ENCODE results near the gene FAAP20.
A peak's percentile ranks its signal among the peaks of the same experiment; 100 is the strongest.

FAAP20 gene

DNA sequence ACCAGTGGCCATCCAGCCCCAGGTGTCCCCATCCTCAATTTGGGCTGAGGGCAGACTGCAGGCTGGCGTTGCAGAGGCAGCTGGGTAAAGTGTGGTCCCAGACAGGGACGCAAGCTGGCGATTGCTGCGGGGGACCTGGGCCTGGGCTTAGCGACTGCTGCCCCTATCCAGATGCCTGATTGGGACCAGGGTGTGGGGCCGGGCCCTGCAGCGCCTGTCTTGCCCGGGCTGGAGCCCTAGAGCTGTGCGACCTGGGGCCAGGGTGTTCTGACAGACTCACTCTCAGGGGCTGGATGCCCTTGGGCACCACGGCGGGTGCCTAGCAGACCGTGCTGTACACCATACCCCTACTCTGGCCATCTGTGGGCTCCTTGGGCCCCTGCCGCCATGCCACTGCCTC lies 16.2 kb upstream of the FAAP20 start:
- H3K4me1 ChIP-seq (ENCODE audit: control insufficient read depth in 1 of 2, insufficient read depth in 2 of 2, low read length in 2 of 2), result peaks cover 23 to 37% of the 10 kb centered on the region in 2 donors

DNA sequence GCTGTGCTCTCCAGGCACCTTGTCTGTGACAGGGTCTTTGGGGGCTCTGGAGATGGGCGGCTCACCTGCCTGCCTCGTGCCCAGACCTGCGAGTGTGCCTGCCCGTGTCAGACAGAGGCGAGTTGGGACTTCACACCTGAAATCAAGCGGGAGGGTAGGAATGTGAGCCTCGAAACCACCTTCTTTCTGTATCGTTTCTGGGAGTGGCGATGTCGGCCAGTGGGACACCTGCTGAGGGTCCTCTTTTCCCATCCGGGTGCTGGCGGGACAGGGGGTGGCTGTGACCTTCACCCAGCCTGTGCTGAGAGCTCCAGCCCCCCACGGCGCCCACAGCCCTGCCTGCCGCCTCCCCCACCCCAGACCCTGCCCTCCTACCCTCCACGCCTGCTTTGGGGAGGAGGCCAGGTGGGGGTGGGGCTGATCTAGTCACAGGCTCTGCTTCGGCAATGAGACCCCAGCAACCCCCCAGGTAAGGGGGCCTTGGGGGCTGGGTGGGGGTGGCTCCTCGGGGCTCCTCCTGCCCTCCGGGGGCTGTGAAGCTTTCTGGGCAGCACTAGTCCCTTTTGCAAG lies 15.6 kb upstream of the FAAP20 start:
- H3K27me3 ChIP-seq (ENCODE audit: control insufficient read depth in 1 of 2, insufficient read depth in 2 of 2, low read length in 2 of 2), result no peaks in the 10 kb centered on the region
- H3K9me3 ChIP-seq (ENCODE audit: control insufficient read depth in 1 of 2, low read length in 2 of 2), result no peaks in the 10 kb centered on the region
- H3K4me1 ChIP-seq (ENCODE audit: control insufficient read depth in 1 of 2, insufficient read depth in 2 of 2, low read length in 2 of 2), result peaks cover 25 to 43% of the 10 kb centered on the region in 2 donors
- H3K4me3 ChIP-seq (ENCODE audit: low read depth in 1 of 2, low read length in 2 of 2), result no peak overlapping the region
- no peak overlapping the region for H3K9ac ChIP-seq (ENCODE audit: low read depth in 1 of 2, low read length in 2 of 2)
- H3K36me3 ChIP-seq (ENCODE audit: control insufficient read depth in 1 of 2, insufficient read depth in 2 of 2, low read length in 2 of 2), result no peaks in the 10 kb centered on the region
- no peak overlapping the region for H3K27ac ChIP-seq (ENCODE audit: low read depth, low read length)

More for the DNA sequence above, 16.2 kb upstream of the FAAP20 start:
- Histone ChIP-seq H3K4me3 (ENCODE audit: low read depth in 1 of 2, low read length in 2 of 2) (no peak overlapping the region), H3K36me3 (ENCODE audit: control insufficient read depth in 1 of 2, insufficient read depth in 2 of 2, low read length in 2 of 2) (no peaks in the 10 kb centered on the region), H3K27me3 (ENCODE audit: control insufficient read depth in 1 of 2, insufficient read depth in 2 of 2, low read length in 2 of 2) (no peaks in the 10 kb centered on the region), H3K9me3 (ENCODE audit: control insufficient read depth in 1 of 2, low read length in 2 of 2) (no peaks in the 10 kb centered on the region), H3K27ac (ENCODE audit: low read depth, low read length) (no peak overlapping the region), H3K9ac (ENCODE audit: low read depth in 1 of 2, low read length in 2 of 2) (no peak overlapping the region)

DNA sequence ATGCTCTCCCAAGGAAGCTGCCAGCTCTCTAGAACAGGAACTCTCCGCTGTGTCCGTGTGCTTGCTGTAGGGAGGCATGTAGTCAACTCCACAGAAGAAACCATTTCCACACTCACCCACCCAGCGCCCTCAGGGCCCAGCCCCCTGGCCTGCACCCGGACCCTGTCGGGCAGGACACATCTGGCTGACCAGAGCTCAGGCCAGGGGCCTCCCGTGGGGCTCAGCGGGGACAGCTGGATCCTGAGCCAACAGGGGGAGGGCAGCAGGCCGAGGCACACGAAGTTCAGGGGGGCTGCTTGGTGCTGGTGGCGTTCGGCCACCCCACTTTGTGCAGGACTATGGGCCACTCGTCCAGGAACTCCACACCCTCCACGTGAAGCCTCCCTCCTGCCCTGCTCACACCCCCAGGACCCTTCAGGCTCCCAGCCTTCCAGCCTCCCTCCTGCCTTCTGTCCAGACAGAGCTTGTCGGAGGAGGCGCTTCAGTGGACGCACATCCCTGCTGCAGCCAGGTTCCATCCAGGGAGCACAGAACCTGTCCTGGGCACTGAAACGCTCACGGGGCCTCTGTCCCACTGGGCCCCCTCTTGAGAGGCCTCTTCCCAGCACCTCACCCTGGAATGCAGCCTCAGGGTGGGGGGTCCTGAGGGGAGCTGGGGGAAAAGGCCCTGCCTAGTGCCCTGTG lies 15.0 kb upstream of the FAAP20 start:
- no peak overlapping the region for H3K9ac ChIP-seq (ENCODE audit: low read depth in 1 of 2, low read length in 2 of 2)
- no peak overlapping the region for H3K27ac ChIP-seq (ENCODE audit: low read depth, low read length)
- H3K9me3 ChIP-seq (ENCODE audit: control insufficient read depth in 1 of 2, low read length in 2 of 2), result no peaks in the 10 kb centered on the region
- peaks cover 25 to 43% of the 10 kb centered on the region in 2 donors for H3K4me1 ChIP-seq (ENCODE audit: control insufficient read depth in 1 of 2, insufficient read depth in 2 of 2, low read length in 2 of 2)
- no peaks in the 10 kb centered on the region for H3K27me3 ChIP-seq (ENCODE audit: control insufficient read depth in 1 of 2, insufficient read depth in 2 of 2, low read length in 2 of 2)
- H3K4me3 ChIP-seq (ENCODE audit: low read depth in 1 of 2, low read length in 2 of 2), result no peak overlapping the region
- no peaks in the 10 kb centered on the region for H3K36me3 ChIP-seq (ENCODE audit: control insufficient read depth in 1 of 2, insufficient read depth in 2 of 2, low read length in 2 of 2)

DNA sequence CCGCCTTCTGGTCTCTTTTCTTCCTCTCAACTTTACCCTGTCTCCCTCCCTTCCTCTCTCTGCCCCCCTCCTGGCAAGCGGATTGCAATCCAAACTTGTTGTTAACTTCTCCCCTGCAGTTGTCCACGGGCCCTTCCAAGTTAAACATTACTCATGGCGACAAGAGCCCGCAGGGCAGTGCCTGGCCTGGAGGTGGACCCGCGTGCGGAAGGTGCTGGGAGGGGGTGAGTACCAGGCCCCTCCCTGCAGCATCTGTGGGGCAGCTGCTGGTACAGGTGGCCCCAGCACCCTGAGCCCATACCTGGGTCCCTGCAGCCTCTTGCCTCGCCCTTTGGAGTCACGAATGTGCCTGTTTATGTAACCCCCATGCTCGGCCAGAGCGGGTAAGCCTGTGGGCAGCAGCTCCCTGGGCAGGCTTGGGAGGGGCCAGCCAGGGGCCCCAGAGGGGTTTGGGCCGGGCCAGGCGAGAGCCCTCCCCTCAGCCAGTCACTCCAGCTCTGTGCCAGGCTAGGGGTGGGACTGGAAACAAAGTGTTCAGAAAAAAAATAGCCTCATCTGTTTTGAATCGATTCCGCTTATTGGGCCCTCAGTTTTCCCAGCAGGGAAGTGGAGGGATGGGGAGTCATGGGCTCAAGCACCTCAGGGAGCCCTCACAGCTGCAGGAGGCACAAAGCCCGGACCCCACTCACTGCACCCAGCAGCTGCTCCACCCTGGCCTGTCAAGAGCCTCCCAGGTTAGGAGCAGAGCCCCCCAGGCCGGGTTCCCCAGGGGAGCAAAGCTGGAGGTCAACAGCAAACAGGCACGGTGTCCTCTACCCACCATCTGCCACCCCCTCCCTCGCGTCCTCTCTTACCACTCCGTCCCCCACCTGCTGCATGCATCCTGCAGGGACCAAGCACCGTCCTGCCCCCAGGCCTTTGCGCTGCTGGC lies 14.0 kb upstream of the FAAP20 start:
- peaks cover 21 to 49% of the 10 kb centered on the region in 2 donors for H3K4me1 ChIP-seq (ENCODE audit: control insufficient read depth in 1 of 2, insufficient read depth in 2 of 2, low read length in 2 of 2)
- H3K9me3 ChIP-seq (ENCODE audit: control insufficient read depth in 1 of 2, low read length in 2 of 2), result no peaks in the 10 kb centered on the region
- H3K27me3 ChIP-seq (ENCODE audit: control insufficient read depth in 1 of 2, insufficient read depth in 2 of 2, low read length in 2 of 2), result no peaks in the 10 kb centered on the region
- H3K36me3 ChIP-seq (ENCODE audit: control insufficient read depth in 1 of 2, insufficient read depth in 2 of 2, low read length in 2 of 2), result no peaks in the 10 kb centered on the region
- no peak overlapping the region for H3K4me3 ChIP-seq (ENCODE audit: low read depth in 1 of 2, low read length in 2 of 2)
- H3K9ac ChIP-seq (ENCODE audit: low read depth in 1 of 2, low read length in 2 of 2), result no peak overlapping the region
- peak overlapping the region; percentile 87 for H3K27ac ChIP-seq (ENCODE audit: low read depth, low read length)

DNA sequence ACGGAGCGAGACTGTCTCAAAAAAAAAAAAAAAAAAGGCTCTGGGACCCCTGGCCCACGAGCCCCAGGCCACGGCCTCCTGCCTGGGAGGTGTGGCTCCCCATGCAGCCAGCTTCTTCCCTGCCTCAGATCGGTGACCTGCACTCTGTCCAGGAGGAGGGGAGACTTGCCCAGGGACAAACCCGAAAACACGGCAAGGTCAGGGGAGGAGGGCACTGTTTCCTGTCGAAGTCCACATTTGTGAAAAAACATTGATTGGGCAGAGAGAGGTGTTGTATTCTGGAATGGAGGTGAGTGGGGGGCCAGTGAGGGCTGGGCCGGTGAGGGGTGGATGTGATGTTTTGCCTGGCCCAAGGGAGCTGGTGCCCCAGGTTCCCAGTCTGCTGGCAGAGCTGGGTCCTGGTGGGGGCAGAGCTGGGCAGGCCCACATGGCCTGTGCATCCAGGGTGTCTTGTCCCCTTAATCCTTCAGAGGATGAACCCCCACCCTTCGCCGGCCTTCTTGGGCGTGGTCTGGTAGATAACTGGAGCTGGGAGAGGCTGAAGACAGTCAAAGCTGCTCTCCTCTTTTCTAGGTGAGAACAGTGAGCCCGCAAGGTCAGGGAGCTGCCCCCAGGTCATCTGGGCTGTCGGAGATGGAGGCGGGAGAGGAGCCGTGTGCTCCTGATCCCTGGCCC lies 12.4 kb upstream of the FAAP20 start:
- Histone ChIP-seq H3K4me3 (ENCODE audit: low read depth in 1 of 2, low read length in 2 of 2) (peak overlapping the region in 1 of 2 donors; percentile 16), H3K9me3 (ENCODE audit: control insufficient read depth in 1 of 2, low read length in 2 of 2) (no peaks in the 10 kb centered on the region), H3K27me3 (ENCODE audit: control insufficient read depth in 1 of 2, insufficient read depth in 2 of 2, low read length in 2 of 2) (no peaks in the 10 kb centered on the region), H3K36me3 (ENCODE audit: control insufficient read depth in 1 of 2, insufficient read depth in 2 of 2, low read length in 2 of 2) (no peaks in the 10 kb centered on the region), H3K4me1 (ENCODE audit: control insufficient read depth in 1 of 2, insufficient read depth in 2 of 2, low read length in 2 of 2) (peaks cover 10 to 38% of the 10 kb centered on the region in 2 donors), H3K9ac (ENCODE audit: low read depth in 1 of 2, low read length in 2 of 2) (no peak overlapping the region), H3K27ac (ENCODE audit: low read depth, low read length) (peak overlapping the region; percentile 87)

DNA sequence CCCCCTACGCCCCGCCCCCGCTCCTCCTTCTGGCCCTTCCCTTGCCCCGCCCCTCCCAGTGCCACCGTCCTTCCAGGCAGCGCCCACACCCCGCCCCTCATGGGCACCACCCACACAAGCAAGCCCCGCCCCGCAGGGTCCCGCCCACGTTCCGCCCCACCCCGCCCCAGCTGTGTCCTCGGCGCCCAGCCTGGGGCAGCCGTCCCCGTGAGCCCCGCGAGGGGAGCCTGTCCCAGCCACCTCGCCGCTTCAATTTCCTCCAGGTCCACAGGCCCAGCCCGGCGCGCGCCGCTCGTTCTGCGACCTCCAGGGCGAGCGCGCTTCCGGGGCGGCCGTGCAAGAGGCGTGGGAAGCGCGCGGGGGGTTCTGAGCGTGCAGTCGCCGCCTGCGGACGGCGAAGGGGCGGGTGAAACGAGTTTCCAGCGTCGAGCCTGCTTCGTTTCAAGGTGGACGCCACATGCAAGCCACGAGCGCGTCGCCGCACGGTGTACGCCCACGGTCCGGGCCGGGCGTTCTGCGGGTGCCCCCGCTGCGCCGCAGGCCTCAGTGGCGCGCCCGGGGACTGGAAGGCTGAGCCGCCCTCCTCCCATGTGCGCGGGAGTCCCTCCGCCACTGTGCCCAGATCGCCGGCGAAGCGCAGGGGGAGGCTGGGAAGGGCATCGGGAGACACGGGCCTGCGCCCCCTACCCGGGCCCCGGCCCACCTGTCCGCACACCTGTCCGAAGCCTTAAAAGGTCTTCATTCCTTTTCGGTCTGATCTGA lies 10.8 kb upstream of the FAAP20 start:
- Histone ChIP-seq H3K9me3 (ENCODE audit: control insufficient read depth in 1 of 2, low read length in 2 of 2) (no peaks in the 10 kb centered on the region), H3K27ac (ENCODE audit: low read depth, low read length) (peak overlapping the region; percentile 42), H3K36me3 (ENCODE audit: control insufficient read depth in 1 of 2, insufficient read depth in 2 of 2, low read length in 2 of 2) (no peaks in the 10 kb centered on the region), H3K4me1 (ENCODE audit: control insufficient read depth in 1 of 2, insufficient read depth in 2 of 2, low read length in 2 of 2) (peaks cover 10 to 38% of the 10 kb centered on the region in 2 donors), H3K9ac (ENCODE audit: low read depth in 1 of 2, low read length in 2 of 2) (peak overlapping the region; percentile 43 to 69), H3K4me3 (ENCODE audit: low read depth in 1 of 2, low read length in 2 of 2) (peak overlapping the region; percentile 61), H3K27me3 (ENCODE audit: control insufficient read depth in 1 of 2, insufficient read depth in 2 of 2, low read length in 2 of 2) (no peaks in the 10 kb centered on the region)

DNA sequence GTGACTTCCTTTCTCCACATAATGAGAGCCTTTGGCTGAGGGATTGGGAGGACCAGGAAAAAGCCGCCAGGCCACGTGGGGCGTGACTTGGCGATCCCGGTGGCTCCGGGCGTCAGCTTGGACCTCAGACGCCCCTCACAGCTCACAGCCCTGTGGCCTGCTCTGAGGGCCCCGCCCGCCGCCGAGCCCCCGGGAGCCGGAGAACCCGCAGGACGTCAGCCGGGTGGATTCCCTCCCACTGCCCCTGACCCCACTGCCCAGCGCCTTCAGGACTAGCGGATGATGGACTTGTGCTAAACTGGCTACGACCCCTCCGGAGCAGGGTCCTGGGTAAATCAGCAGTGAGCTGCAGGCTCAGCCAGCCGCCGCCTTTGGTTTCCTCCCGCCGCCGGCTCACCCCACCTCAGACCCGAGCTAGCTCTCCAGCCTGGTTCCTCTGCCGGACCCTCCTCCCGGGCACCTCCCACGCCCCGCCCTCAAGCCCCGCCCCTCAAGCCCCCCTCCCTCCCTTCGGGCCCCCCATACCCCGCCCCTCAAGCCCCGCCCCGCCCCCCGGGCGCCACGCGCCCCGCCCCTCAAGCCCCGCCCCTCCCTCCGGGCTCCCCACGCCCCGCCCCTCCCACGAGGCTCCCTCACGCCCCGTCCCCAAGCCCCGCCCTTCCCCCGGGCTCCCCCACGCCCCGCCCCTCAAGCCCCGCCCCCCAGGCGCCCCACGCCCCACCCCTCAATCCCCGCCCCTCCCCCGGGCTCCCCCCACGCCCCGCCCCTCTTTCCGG lies 10.0 kb upstream of the FAAP20 start:
- peak overlapping the region; percentile 72 for H3K27ac ChIP-seq (ENCODE audit: low read depth, low read length)
- H3K4me3 ChIP-seq (ENCODE audit: low read depth in 1 of 2, low read length in 2 of 2), result peak overlapping the region; percentile 30 to 61
- peaks cover 12 to 38% of the 10 kb centered on the region in 2 donors for H3K4me1 ChIP-seq (ENCODE audit: control insufficient read depth in 1 of 2, insufficient read depth in 2 of 2, low read length in 2 of 2)
- H3K27me3 ChIP-seq (ENCODE audit: control insufficient read depth in 1 of 2, insufficient read depth in 2 of 2, low read length in 2 of 2), result no peaks in the 10 kb centered on the region
- H3K9ac ChIP-seq (ENCODE audit: low read depth in 1 of 2, low read length in 2 of 2), result peak overlapping the region; percentile 43 to 66
- no peaks in the 10 kb centered on the region for H3K36me3 ChIP-seq (ENCODE audit: control insufficient read depth in 1 of 2, insufficient read depth in 2 of 2, low read length in 2 of 2)
- no peaks in the 10 kb centered on the region for H3K9me3 ChIP-seq (ENCODE audit: control insufficient read depth in 1 of 2, low read length in 2 of 2)

DNA sequence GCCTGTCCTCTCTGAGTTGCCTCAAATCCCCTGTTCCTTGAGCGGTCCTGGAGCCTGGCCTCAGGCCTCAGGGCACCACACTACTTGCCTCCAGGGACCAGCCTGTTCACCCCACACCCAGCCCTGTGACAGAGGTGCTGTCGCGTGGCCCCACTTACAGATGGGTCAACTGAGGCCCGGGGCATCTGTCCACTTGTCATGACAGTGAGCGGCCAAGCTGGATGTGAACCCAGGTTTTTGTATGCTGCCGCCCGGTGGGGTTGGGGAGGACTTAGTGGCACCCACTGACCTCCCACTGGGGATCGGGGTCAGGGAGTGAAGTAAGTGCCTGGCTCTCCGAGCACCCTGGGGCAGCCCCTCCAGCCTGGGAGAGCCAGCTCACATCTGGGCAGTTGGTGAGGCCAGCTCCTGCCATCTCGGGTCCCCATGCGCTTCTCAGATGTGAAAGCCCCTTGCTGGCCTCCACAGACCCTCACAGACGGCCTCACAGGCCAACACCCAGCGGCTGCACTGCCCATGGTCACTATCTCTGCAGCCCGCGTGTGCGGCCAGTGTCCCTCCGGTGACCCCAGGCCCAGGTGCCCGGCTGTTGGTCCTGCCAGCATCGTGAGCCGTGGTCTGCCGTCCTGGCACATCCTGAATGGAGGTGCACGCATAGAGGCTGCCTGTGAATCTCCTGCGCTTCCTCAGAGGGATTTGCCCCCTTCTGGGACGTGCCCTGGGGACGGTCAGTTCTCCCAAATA lies 9.3 kb upstream of the FAAP20 start:
- Histone ChIP-seq H3K4me3 (ENCODE audit: low read depth in 1 of 2, low read length in 2 of 2) (peak overlapping the region; percentile 30 to 61), H3K4me1 (ENCODE audit: control insufficient read depth in 1 of 2, insufficient read depth in 2 of 2, low read length in 2 of 2) (peaks cover 17 to 44% of the 10 kb centered on the region in 2 donors), H3K36me3 (ENCODE audit: control insufficient read depth in 1 of 2, insufficient read depth in 2 of 2, low read length in 2 of 2) (no peaks in the 10 kb centered on the region), H3K9ac (ENCODE audit: low read depth in 1 of 2, low read length in 2 of 2) (peak overlapping the region in 1 of 2 donors; percentile 15), H3K27me3 (ENCODE audit: control insufficient read depth in 1 of 2, insufficient read depth in 2 of 2, low read length in 2 of 2) (no peaks in the 10 kb centered on the region), H3K9me3 (ENCODE audit: control insufficient read depth in 1 of 2, low read length in 2 of 2) (no peaks in the 10 kb centered on the region), H3K27ac (ENCODE audit: low read depth, low read length) (peak overlapping the region; percentile 72)

Data from duodenal mucosa (tissue), 2 donors.